Activated CD8-positive, alpha-beta memory T cell treated with anti-CD3 and anti-CD28 coated beads for 1 hour (primary cell): Measurements from ENCODE around the gene SEMA4C.

Experiments
- DNase-seq, 2 donors: peaks; one replicate each; pipeline ENCODE4 v3.0.0-alpha.2; 2020; ENCODE audit warnings: low read depth in 1 of 2; ENCODE audit errors: extremely low read depth in 1 of 2

Gene SEMA4C

GRCh38 chr2:96846825-96847224 lies 23.1 kb downstream of the SEMA4C start:
- no peak for DNase-seq

GRCh38 chr2:96844405-96844808 lies 25.5 kb downstream of the SEMA4C start:
- no peak for DNase-seq

- no peak for DNase-seq
Measured at GRCh38 chr2:96843538-96844268, 26.2 kb downstream of the SEMA4C start, which contains the start of gene ANKRD23. ANKRD23 (minus strand) TSS chr2:96844021; CDS start chr2:96843992, 29 bp downstream.

DNA sequence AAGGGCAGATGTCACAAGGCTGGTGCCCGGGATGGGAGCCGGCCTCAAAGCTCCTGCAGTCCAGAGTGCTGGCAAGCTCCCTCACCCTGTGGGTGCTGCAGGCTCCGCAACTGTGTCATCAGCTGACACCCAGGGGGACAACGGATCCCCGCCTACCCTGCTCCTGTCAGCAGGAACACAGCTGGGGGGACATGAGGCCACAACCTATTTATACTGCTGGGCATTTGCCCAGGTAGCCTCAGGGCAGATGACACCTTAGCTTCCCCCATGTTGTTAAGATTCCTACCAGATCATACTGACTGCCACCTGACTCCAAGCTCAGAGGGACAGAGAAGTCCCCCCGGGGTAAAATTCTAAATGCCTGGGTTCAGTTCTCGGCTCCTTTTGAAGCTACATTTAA lies 27.3 kb downstream of the SEMA4C start:
- no peak for DNase-seq

GRCh38 chr2:96841701-96842495 lies 28.0 kb downstream of the SEMA4C start:
- DNase-seq = no peak

- DNase-seq = no peak
Measured at GRCh38 chr2:96839875-96840850, 29.7 kb downstream of the SEMA4C start.

GRCh38 chr2:96839293-96839874 lies 30.5 kb downstream of the SEMA4C start:
- peak; percentile 54 to 69 for DNase-seq

DNA sequence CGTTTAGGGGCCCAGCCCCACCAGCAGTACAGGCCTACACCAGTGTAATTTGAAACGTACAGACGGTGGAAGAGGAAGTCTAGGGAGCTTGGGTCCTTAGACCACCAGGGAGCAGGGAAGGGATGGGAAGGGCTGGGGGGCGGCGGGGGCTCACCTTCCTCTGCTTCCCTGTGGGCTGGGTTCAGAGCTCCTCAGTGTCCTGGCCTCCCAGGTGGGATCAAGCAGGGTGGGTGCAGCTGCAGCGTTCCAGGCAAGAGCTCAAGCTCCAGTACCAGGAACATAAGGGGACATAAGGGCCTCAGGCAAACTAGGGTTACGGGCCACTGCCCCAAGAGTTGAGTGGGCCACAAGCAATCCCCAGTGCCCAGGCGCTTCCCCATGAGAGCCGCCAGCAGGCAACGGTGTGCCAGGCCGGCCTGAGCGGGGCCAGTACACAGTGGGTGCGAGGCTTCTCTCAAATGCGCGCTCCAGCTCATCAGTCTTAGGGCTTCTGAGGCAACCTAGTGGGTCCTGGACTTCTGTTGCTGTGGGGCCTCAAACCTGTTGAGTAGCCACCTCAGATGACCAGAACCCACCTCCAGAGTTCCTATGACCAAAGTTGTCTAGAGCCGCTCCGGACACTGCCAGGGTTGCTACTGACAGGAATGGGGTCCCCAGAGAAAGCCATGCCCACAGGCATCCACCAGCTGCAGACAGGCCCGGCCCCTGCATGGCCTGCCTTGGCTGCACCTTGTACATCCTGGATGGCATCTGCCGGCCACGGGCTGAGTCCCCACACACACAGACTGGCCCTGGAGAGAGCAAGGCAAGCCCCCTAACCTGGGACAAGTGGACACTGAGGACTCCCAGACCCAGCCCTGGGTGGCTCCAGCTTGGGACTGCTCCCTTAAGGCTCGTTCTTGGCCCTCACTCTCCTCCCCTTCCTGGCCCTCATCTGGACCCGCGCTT lies 31.3 kb downstream of the SEMA4C start:
- DNase-seq = no peak

GRCh38 chr2:96837575-96837974 lies 32.3 kb downstream of the SEMA4C start:
- no peak for DNase-seq

DNA sequence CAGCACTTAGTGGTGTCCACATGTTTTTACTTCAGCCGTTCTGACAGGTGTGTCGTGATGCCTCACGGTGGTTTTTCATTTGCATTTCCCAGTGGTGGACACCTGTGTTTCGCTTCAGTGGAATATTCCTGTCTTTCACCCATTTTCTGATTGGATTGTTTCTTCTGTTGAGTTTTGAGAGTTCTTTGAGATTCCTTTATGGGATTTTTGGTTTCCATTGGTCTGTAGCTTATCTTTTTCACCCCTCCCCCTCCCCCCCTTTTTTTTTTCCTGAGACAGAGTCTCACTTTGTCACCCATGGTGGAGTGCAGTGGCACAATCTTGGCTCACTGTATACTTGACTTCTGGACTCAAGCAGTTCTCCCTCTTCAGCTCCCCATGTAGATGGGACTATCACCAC lies 34.0 kb downstream of the SEMA4C start:
- no peak for DNase-seq

GRCh38 chr2:96832754-96833507 lies 36.9 kb downstream of the SEMA4C start:
- no peak for DNase-seq

DNA sequence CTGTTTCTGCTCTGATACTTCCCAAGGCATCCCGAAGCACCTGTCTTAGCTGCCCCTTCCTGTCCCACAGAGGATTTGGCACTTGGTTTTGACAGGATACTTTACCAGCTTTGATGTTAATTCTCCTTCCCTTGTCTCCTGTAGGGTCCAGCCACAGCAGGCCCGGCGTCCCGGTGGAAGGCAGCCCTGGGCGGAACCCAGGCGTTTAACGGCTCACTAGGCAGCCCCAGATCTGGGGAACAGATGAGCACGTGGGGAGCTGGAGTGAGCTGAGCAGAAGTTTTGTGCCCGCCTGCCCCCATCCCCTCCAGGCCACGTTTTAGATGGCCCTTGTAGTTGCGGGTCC lies 37.5 kb downstream of the SEMA4C start:
- no peak for DNase-seq

- no peak for DNase-seq
Measured at GRCh38 chr2:96831679-96832078, 38.2 kb downstream of the SEMA4C start.

DNA sequence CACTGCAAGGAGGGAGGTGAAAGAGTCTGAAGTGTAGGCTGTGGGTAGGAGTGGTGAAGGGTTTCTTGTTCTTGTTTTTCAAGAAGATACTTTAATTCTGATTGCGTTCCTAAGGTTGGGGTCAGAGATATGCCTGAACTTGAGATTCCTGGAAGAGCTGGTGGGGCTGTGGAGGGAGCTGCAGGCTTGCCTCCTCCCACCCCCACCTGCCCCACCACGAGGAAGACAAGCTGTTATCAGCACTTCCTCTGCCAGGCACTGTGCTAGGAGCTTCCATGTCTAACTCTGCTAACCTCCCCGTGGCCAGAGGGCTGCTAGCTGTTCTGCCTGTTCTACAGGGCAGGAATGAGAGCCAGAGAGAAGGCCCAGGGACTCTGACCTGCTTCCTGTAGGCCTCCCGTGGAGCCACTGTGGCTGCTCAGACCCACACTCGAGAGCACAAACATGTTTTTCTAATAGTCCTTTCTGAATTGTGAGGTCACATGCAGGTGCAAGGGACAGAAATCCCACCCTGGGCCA lies 39.8 kb downstream of the SEMA4C start:
- DNase-seq = no peak

DNA sequence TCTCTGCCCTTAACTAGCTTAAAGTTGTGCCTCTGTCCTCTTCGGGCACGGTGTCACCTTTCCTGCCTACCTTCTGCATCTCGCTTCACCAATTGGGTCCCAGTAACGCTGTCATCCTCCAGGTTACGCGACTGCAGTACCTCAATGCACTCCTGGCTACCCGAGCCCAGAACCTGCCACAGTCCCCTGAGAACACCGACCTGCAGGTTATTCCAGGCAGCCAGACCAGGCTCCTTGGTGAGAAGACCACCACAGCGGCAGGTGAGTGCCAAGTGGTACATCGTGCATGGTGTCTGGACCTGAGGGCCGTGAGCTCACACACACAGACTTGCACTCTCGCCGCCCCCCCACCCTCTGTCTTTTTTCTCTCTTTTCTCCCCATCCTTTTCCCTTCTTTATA lies 41.0 kb downstream of the SEMA4C start:
- DNase-seq = no peak

GRCh38 chr2:96828436-96828835 lies 41.4 kb downstream of the SEMA4C start:
- no peak for DNase-seq

GRCh38 chr2:96826546-96827278 lies 43.2 kb downstream of the SEMA4C start:
- DNase-seq = no peak

DNA sequence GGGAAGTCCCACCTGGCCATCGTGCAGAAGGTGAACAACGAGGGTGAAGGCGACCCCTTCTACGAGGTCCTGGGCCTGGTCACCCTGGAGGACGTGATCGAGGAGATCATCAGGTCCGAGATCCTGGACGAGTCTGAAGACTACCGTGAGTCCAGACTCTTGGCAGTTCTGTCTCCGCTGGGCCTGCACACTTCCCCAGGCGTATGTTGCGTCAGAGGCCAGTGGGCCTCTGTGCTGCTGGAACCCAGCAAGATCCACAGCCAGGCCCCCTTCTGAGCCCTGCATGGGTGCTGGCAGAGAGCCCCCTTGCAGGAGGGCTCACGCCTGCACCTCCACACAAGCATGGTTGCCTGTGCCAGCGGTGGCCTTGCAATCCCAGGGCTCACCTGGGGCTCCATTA lies 44.8 kb downstream of the SEMA4C start:
- no peak for DNase-seq
